K562 (cell line): Measurements from ENCODE around the gene DNAJC13. TPM values are rescaled to one million over a fixed set of nuclear protein-coding genes. Genes with fewer than 3 reads are reported as not detected.

Source experiments
- ATAC-seq: fragments of 200-7000 bp; cut with Tn5 transposase; 3 replicates; pipeline ENCODE4 v1.9.1; 2020; ENCODE audit warnings: moderate library complexity
- BruUV-seq: library from RNA; stranded (reverse); fragments of 400-500 nt; replicated peaks from 2 replicates; lab custom pipeline; 2021; lab: Mats Ljungman, UMichigan
- CTCF ChIA-PET: fragments of 300-600 bp; formaldehyde crosslinking; extraction: SDS; loops from one replicate; lab custom pipeline; 2021; ENCODE audit warnings: low intra/inter-chr PET ratio; lab: Yijun Ruan, JAX
- POLR2A ChIA-PET: fragments of 300-600, 350-650 bp; sonication (Branson Sonifier 250); formaldehyde crosslinking; extraction: SDS; loops from one replicate; lab custom pipeline; 2021; ENCODE audit warnings: antibody characterized with exemption, inconsistent platforms; lab: Yijun Ruan, JAX
- DNase-seq, 4 experiments: peaks; one replicate each; pipeline versions ENCODE4 v3.0.0 to v3.0.0-alpha.2; 2011 to 2018; ENCODE audit warnings: low spot score in 3 of 4, mixed read lengths in 3 of 4; ENCODE audit errors: extremely low read depth in 1 of 4
- FAIRE-seq: peaks from 2 replicates; lab custom pipeline; 2011; peaks lifted over from hg19 to GRCh38; lab: Jason Lieb, UNC
- H2AFZ ChIP-seq: 2 replicates; pipeline ENCODE4 v1.6.0; 2011; ENCODE audit warnings: low read depth, low read length, control low read depth, inconsistent platforms
- H3K27ac ChIP-seq: fragments of 200-600 bp; 3 replicates; pipeline ENCODE4 v1.8.0; 2011; ENCODE audit warnings: low read depth, mild to moderate bottlenecking, control low read depth, inconsistent platforms, low read length, moderate library complexity, mixed read lengths; ENCODE audit errors: extremely low read depth
- H3K27me3 ChIP-seq, 2 experiments: fragments of 300-600 bp in 1 of 2; 2 replicates in 1 of 2; 3 replicates in 1 of 2; pipeline versions ENCODE4 v1.6.0 to v1.8.0; 2011; ENCODE audit warnings: inconsistent platforms in 2 of 2, low read length in 2 of 2, mild to moderate bottlenecking in 1 of 2, mixed read lengths in 1 of 2, moderate library complexity in 1 of 2; ENCODE audit not compliant: control insufficient read depth in 2 of 2, insufficient read depth in 2 of 2
- H3K36me3 ChIP-seq: fragments of 300-600 bp; 3 replicates; pipeline ENCODE4 v1.8.0; 2011; ENCODE audit warnings: mild to moderate bottlenecking, low read length, inconsistent platforms; ENCODE audit not compliant: control insufficient read depth, insufficient read depth
- H3K4me1 ChIP-seq, 2 experiments: fragments of 200-600 bp in 1 of 2; replicated peaks in 1 of 2; 2 replicates in 1 of 2; 3 replicates in 1 of 2; pipeline versions ENCODE4 v1.5.1 to v1.8.0; 2011; ENCODE audit warnings: inconsistent platforms in 2 of 2, low read length in 2 of 2, mild to moderate bottlenecking in 1 of 2, mixed read lengths in 1 of 2, moderate library complexity in 1 of 2; ENCODE audit not compliant: control insufficient read depth in 2 of 2, insufficient read depth in 2 of 2
- H3K4me2 ChIP-seq: 2 replicates; pipeline ENCODE4 v1.6.1; 2011; ENCODE audit warnings: low read length, control low read depth, inconsistent platforms, mixed read lengths; ENCODE audit not compliant: insufficient read depth
- H3K4me3 ChIP-seq: fragments of 200-600 bp; sonication (generic), shearing (Covaris generic); 2 replicates; pipeline ENCODE4 v1.5.1; 2016; ENCODE audit warnings: control low read depth, inconsistent platforms
- H3K79me2 ChIP-seq: fragments of 200-600 bp; 3 replicates; pipeline ENCODE4 v1.8.0; 2011; ENCODE audit warnings: low read length, inconsistent platforms; ENCODE audit not compliant: control insufficient read depth, insufficient read depth
- H3K9ac ChIP-seq, 2 experiments: 2 replicates each; pipeline versions ENCODE4 v1.6.0 to v1.6.1; 2011; ENCODE audit warnings: low read depth in 2 of 2, low read length in 2 of 2, control low read depth in 1 of 2, inconsistent platforms in 1 of 2, mild to moderate bottlenecking in 1 of 2, mixed read lengths in 1 of 2; ENCODE audit not compliant: insufficient read depth in 1 of 2
- H3K9me1 ChIP-seq: one replicate; pipeline ENCODE4 v1.6.0; 2011; ENCODE audit warnings: inconsistent platforms, mild to moderate bottlenecking, low read length, moderate library complexity; ENCODE audit not compliant: control insufficient read depth, insufficient read depth
- H3K9me3 ChIP-seq: replicated peaks from 2 replicates; pipeline ENCODE4 v1.5.1; 2011; ENCODE audit warnings: low read depth, low read length, inconsistent platforms; ENCODE audit not compliant: control insufficient read depth, insufficient read depth
- H4K20me1 ChIP-seq: replicated peaks from 2 replicates; pipeline ENCODE4 v1.6.1; 2011; ENCODE audit warnings: low read length, inconsistent platforms, mixed read lengths; ENCODE audit not compliant: control insufficient read depth, insufficient read depth
- ELF4 ChIP-seq: fragments of 450-650 bp; formaldehyde crosslinking; IDR thresholded peaks from 2 replicates; pipeline ENCODE4 v1.4.0; 2022; ENCODE audit warnings: missing genetic modification characterization
- ESRRB ChIP-seq: fragments of 250-450 bp; sonication (Bioruptor Pico); IDR thresholded peaks from 2 replicates; pipeline ENCODE4 v1.5.0; 2020; ENCODE audit warnings: mild to moderate bottlenecking, moderate library complexity, borderline replicate concordance
- HDAC8 ChIP-seq: fragments of 450-650 bp; IDR thresholded peaks from 2 replicates; pipeline ENCODE4 v1.6.1; 2016; ENCODE audit warnings: mild to moderate bottlenecking, missing genetic modification characterization, moderate library complexity, missing compliant biosample characterization
- PHB ChIP-seq: fragments of 250-450 bp; sonication (Bioruptor Pico); IDR thresholded peaks from 2 replicates; pipeline ENCODE4 v1.5.0; 2021
- SMAD1 ChIP-seq: fragments of 150-350 bp; IDR thresholded peaks from 2 replicates; pipeline ENCODE4 v1.6.1; 2014; ENCODE audit warnings: low read length, low read depth; ENCODE audit not compliant: partially characterized antibody
- TCF3 ChIP-seq: sonication (generic); formaldehyde crosslinking; IDR thresholded peaks from 2 replicates; pipeline ENCODE4 v1.4.0; 2020; ENCODE audit warnings: mild to moderate bottlenecking, missing genetic modification reagents
- VEZF1 ChIP-seq: fragments of 200-800 bp; sonication (Bioruptor generic); IDR thresholded peaks from 2 replicates; pipeline ENCODE4 v1.6.1; 2017; ENCODE audit warnings: missing genetic modification characterization, missing compliant biosample characterization
- ZFP91 ChIP-seq: sonication (generic); formaldehyde crosslinking; IDR thresholded peaks from 2 replicates; pipeline ENCODE4 v1.8.0; 2022; ENCODE audit warnings: mild to moderate bottlenecking, missing genetic modification reagents
- WGBS: fragments of 100-300 bp; shearing (Covaris generic); methylation state at CpG from one replicate; pipeline ENCODE4 v1.1.6; 2016; ENCODE audit warnings: low coverage, mixed read lengths; ENCODE audit not compliant: insufficient coverage; ENCODE audit errors: missing lambda C conversion rate; 5-methylcytosine and 5-hydroxymethylcytosine counted together
- in situ Hi-C: fragments of 300-500 bp; cut with MboI; formaldehyde crosslinking; loops from 4 replicates; pipeline ENCODE4 v1.15.0; 2018; ENCODE audit warnings: inconsistent platforms, mixed read lengths
- intact Hi-C: fragments of 100-400 bp; cut with micrococcal nuclease; formaldehyde crosslinking; loops from 2 replicates; pipeline ENCODE4 v1.14.2; 2022
- polyA plus RNA-seq, 8 experiments: library from polyadenylated mRNA; depleted of rRNA in 4 of 8; stranded (reverse) in 5 of 8; unstranded in 3 of 8; fragments of >200 nt; fragmentation: Nextera tagmentation in 2 of 8; fragmentation: Illumina TruSeq in 1 of 8; extraction: Ambion mirVana in 2 of 8; extraction: Trizol in 1 of 8; gene quantifications; 2 replicates each; pipeline versions ENCODE4 v1.2.1 to v1.2.3, GENCODE V29; 2011 to 2014; ENCODE audit warnings: inconsistent platforms in 1 of 8, missing spikeins in 1 of 8
- total RNA-seq, 7 experiments: library from RNA; depleted of rRNA in 6 of 7; stranded (reverse); fragments of >200 nt in 6 of 7; fragmentation: Illumina TruSeq in 2 of 7; extraction: Trizol in 2 of 7; gene quantifications; 2 replicates each; pipeline versions ENCODE4 v1.2.1 to v1.2.3, GENCODE V29; 2011 to 2021; ENCODE audit warnings: low replicate concordance in 1 of 7
- TF ChIP-seq, protein P1 (sequence below), 2 experiments: fragments of 450-650 bp in 1 of 2; sonication (generic) in 1 of 2; formaldehyde crosslinking in 1 of 2; IDR thresholded peaks; 2 replicates each; pipeline versions ENCODE4 v1.7.1 to v1.9.0; 2016 to 2022; ENCODE audit warnings: inconsistent platforms in 1 of 2, mild to moderate bottlenecking in 1 of 2, missing genetic modification reagents in 1 of 2

The DNAJC13 gene
- total and polyA plus RNA-seq, 9 of the 15 experiments (the other 6 are each of a cell fraction or from before 2014, with no cell fraction given), result 2.9 to 17.1 (median 10.2) TPM

- no peak overlapping the region for H3K4me3 ChIP-seq
- peaks cover 37% of the 10 kb centered on the region; the same call in 2 of the 3 replicates for H3K36me3 ChIP-seq
- no peak overlapping the region for H3K27ac ChIP-seq
- in situ Hi-C loops (no loop called here), intact Hi-C loops (no loop called here)
- DNase-seq (no peak), FAIRE-seq (no peak), ATAC-seq (no peak)
- no peaks in the 10 kb centered on the region for H3K79me2 ChIP-seq
- H3K4me1 ChIP-seq, result no peaks in the 10 kb centered on the region
- 44% methylated on average over 3 of the region's 3 CpGs for WGBS
- no TSS peak for BruUV-seq
- no peak overlapping the region for H3K9ac ChIP-seq
- POLR2A ChIA-PET, result interaction anchor here (0.8 kb wide), 1 partner anchor 880 kb away, joined by 4 read pairs; no protein-coding TSS in a partner anchor
- no peaks in the 10 kb centered on the region for H3K9me3 ChIP-seq
- H3K9me1 ChIP-seq, result no peaks in the 10 kb centered on the region
- no peak overlapping the region for H2AFZ ChIP-seq
- H4K20me1 ChIP-seq, result no peaks in the 10 kb centered on the region
- CTCF ChIA-PET, result no interaction called here
- H3K27me3 ChIP-seq, result no peaks in the 10 kb centered on the region
- H3K4me2 ChIP-seq, result no peak overlapping the region
- TF ChIP-seq PHB (CRISPR knock-in tag) (no peak), ZFP91 (CRISPR knock-in tag) (no peak), VEZF1 (CRISPR knock-in tag) (no peak), TCF3 (CRISPR knock-in tag) (no peak), ESRRB (CRISPR knock-in tag) (no peak), HDAC8 (no peak), ELF4 (CRISPR knock-in tag) (no peak), SMAD1 (no peak)
- TF ChIP-seq, protein P1, sequence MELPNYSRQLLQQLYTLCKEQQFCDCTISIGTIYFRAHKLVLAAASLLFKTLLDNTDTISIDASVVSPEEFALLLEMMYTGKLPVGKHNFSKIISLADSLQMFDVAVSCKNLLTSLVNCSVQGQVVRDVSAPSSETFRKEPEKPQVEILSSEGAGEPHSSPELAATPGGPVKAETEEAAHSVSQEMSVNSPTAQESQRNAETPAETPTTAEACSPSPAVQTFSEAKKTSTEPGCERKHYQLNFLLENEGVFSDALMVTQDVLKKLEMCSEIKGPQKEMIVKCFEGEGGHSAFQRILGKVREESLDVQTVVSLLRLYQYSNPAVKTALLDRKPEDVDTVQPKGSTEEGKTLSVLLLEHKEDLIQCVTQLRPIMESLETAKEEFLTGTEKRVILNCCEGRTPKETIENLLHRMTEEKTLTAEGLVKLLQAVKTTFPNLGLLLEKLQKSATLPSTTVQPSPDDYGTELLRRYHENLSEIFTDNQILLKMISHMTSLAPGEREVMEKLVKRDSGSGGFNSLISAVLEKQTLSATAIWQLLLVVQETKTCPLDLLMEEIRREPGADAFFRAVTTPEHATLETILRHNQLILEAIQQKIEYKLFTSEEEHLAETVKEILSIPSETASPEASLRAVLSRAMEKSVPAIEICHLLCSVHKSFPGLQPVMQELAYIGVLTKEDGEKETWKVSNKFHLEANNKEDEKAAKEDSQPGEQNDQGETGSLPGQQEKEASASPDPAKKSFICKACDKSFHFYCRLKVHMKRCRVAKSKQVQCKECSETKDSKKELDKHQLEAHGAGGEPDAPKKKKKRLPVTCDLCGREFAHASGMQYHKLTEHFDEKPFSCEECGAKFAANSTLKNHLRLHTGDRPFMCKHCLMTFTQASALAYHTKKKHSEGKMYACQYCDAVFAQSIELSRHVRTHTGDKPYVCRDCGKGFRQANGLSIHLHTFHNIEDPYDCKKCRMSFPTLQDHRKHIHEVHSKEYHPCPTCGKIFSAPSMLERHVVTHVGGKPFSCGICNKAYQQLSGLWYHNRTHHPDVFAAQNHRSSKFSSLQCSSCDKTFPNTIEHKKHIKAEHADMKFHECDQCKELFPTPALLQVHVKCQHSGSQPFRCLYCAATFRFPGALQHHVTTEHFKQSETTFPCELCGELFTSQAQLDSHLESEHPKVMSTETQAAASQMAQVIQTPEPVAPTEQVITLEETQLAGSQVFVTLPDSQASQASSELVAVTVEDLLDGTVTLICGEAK (IDR thresholded peaks at IDR 0.05), result no peak
- TF ChIP-seq, protein P1 (CRISPR knock-in tag; IDR thresholded peaks at IDR 0.05), result no peak
These were observed 113.3 kb downstream of the DNAJC13 start for GRCh38 chr3:132530624-132531023.
